G401 (cell line): Measurements from ENCODE around the gene KIF26B. TPM values are rescaled to one million over a fixed set of nuclear protein-coding genes. Genes with fewer than 3 reads are reported as not detected.
A peak's percentile ranks its signal among the peaks of the same experiment; 100 is the strongest.

Experiments used
- DNase-seq: peaks from one replicate; pipeline ENCODE4 v3.0.0-alpha.2; 2015; ENCODE audit warnings: low spot score
- in situ Hi-C: cut with HindIII; loops from 2 replicates; pipeline ENCODE4 v1.10.0; 2016; ENCODE audit warnings: low sequenced_read_pairs, mixed read lengths
- total RNA-seq: library from RNA; depleted of rRNA; stranded (reverse); fragments of >200 nt; shearing (Covaris generic); gene quantifications from 2 replicates; pipeline ENCODE4 v1.2.3, GENCODE V29; 2014; rRNA removed

KIF26B gene
- total RNA-seq = 9.8 and 10.5 TPM in 2 replicates

GRCh38 chr1:245154429-245155271 lies at the start of gene KIF26B:
Gene KIF26B, plus strand, starts transcription at chr1:245154985. Its CDS starts 440 bp downstream, at chr1:245155425.
- peak; percentile 73 for DNase-seq
- in situ Hi-C loops = no loop called here

GRCh38 chr1:245105042-245105441 lies 49.7 kb upstream of the KIF26B start:
- DNase-seq = no peak
- in situ Hi-C loops = no loop called here

GRCh38 chr1:245105815-245106410 lies 48.9 kb upstream of the KIF26B start:
- in situ Hi-C loops = no loop called here
- DNase-seq = no peak

GRCh38 chr1:245107776-245108114 lies 47.0 kb upstream of the KIF26B start:
- in situ Hi-C loops = no loop called here
- DNase-seq = no peak

- in situ Hi-C loops = no loop called here
- DNase-seq = no peak
These were observed 46.5 kb upstream of the KIF26B start for GRCh38 chr1:245108246-245108645.

GRCh38 chr1:245108909-245109308 lies 45.9 kb upstream of the KIF26B start:
- in situ Hi-C loops = no loop called here
- no peak for DNase-seq

- DNase-seq = peak; percentile 73
- in situ Hi-C loops = no loop called here
These were observed 44.4 kb upstream of the KIF26B start for GRCh38 chr1:245110406-245110805.

- no peak for DNase-seq
- in situ Hi-C loops = no loop called here
These were observed 43.7 kb upstream of the KIF26B start for GRCh38 chr1:245111073-245111472.

- in situ Hi-C loops = no loop called here
- no peak for DNase-seq
These were observed 41.1 kb upstream of the KIF26B start for GRCh38 chr1:245113649-245114048.

GRCh38 chr1:245116131-245116530 lies 38.7 kb upstream of the KIF26B start:
- in situ Hi-C loops = no loop called here
- DNase-seq = no peak

- in situ Hi-C loops = no loop called here
- DNase-seq = no peak
These were observed 38.0 kb upstream of the KIF26B start for GRCh38 chr1:245116751-245117150.

GRCh38 chr1:245118066-245118465 lies 36.7 kb upstream of the KIF26B start:
- peak; percentile 51 for DNase-seq
- in situ Hi-C loops = no loop called here

- in situ Hi-C loops = no loop called here
- no peak for DNase-seq
These were observed 36.0 kb upstream of the KIF26B start for GRCh38 chr1:245118806-245119205.

- in situ Hi-C loops = no loop called here
- DNase-seq = no peak
These were observed 33.3 kb upstream of the KIF26B start for GRCh38 chr1:245121523-245121922.

GRCh38 chr1:245124241-245124640 lies 30.5 kb upstream of the KIF26B start:
- DNase-seq = no peak
- in situ Hi-C loops = no loop called here

- in situ Hi-C loops = no loop called here
- DNase-seq = no peak
These were observed 30.1 kb upstream of the KIF26B start for GRCh38 chr1:245124644-245125043.

- DNase-seq = no peak
- in situ Hi-C loops = no loop called here
These were observed 28.3 kb upstream of the KIF26B start for GRCh38 chr1:245126530-245126929.

GRCh38 chr1:245128381-245129101 lies 26.2 kb upstream of the KIF26B start:
- DNase-seq = peak; percentile 40
- in situ Hi-C loops = no loop called here

- peak; percentile 73 for DNase-seq
- in situ Hi-C loops = no loop called here
These were observed 25.2 kb upstream of the KIF26B start for GRCh38 chr1:245129319-245130240.
